ENCODE measurements around the gene KSR1. TPM values are rescaled to one million over a fixed set of nuclear protein-coding genes. Genes with fewer than 3 reads are reported as not detected.

The KSR1 gene
- total and polyA plus RNA-seq, 2 of the 8 experiments (the other 6 are each of a cell fraction or from before 2014, with no cell fraction given), result 14.1 to 34.7 TPM

DNA sequence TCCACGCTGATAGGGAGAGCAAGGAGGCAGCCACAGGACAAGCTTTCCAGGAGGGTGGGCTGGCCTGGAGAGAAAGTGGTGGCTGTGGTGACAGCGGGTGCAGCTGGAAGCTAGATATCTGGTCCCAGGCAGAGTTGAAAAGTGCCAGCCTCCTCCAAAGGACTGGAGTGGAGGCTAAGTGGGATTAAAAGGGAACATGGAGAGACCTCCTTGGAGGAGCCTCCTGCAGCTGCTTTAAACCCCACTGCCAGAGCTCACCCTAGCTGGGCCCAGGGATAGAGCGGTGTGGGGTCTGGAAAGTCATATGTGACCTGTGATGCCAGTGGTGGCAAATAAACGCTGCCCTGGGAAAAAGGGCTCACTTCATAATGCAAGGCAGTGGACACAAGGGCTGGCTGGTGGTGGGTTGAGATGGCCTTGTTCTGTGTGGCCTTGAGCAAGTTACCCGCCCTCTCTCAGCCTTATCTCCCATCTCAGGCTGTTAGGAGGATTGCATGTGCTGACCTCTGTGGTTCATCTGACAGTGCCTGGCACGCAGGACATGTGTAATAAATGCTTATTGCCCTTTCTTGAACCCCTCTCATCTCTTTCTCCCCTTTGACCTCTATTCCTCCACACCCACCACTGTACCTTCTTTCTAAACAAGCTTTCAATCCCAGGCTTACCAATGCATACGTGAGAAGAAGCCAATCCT lies 113.8 kb downstream of the KSR1 start:
- CTCF ChIA-PET (ENCODE audit: partially characterized antibody), result interaction anchor here (0.9 to 3.5 kb wide), 13 partner anchors 10 to 135 kb away, joined by 3 to 39 read pairs (median 6); partner anchors contain the start of gene KSR1
- TF ChIP-seq SIRT6 (IDR thresholded peaks at IDR 0.05; ENCODE audit: low read length) (no peak), BCL11A (IDR thresholded peaks at IDR 0.05; ENCODE audit: low read depth in 2 of 2, low read length in 2 of 2) (no peak), SP4 (IDR thresholded peaks at IDR 0.05; ENCODE audit: low read length) (no peak), BACH1 (IDR thresholded peaks at IDR 0.05; ENCODE audit: low read length) (no peak), POU5F1 (IDR thresholded peaks at IDR 0.05; ENCODE audit: low read depth, low read length) (no peak), EZH2 (IDR thresholded peaks at IDR 0.05; ENCODE audit: low read depth, low read length, severe bottlenecking) (no peak), RNF2 (IDR thresholded peaks at IDR 0.05; ENCODE audit: borderline replicate concordance, low read depth, low read length, missing control alignments, poor library complexity, severe bottlenecking) (no peak), SP1 (IDR thresholded peaks at IDR 0.05; ENCODE audit: low read depth, low read length) (no peak), CHD1 (IDR thresholded peaks at IDR 0.05; ENCODE audit: low read depth, low read length) (no peak), TAF1 (IDR thresholded peaks at IDR 0.05; ENCODE audit: low read depth, low read length) (no peak), RAD21 (IDR thresholded peaks at IDR 0.05 in 1 of 2, conservative IDR thresholded peaks at IDR 0.05 in 1 of 2; ENCODE audit: low read depth in 2 of 2, low read length in 2 of 2) (no peak)
- TF ChIP-seq, protein P1, sequence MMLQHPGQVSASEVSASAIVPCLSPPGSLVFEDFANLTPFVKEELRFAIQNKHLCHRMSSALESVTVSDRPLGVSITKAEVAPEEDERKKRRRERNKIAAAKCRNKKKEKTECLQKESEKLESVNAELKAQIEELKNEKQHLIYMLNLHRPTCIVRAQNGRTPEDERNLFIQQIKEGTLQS (IDR thresholded peaks at IDR 0.05; ENCODE audit: insufficient read depth, low read depth, low read length), result no peak

More for the DNA sequence above, 113.8 kb downstream of the KSR1 start:
- H4K20me1 ChIP-seq (replicated peaks in 1 of 2; ENCODE audit: control insufficient read depth in 1 of 2, insufficient read depth in 2 of 2, low read length in 2 of 2), result peaks cover 0 to 2% of the 10 kb centered on the region in 2 experiments
- H4K5ac ChIP-seq (ENCODE audit: insufficient read length, low read depth, low read length), result no peak overlapping the region
- no peaks in the 10 kb centered on the region for H3K36me3 ChIP-seq (ENCODE audit: control insufficient read depth in 2 of 4, insufficient read depth in 4 of 4, low read length in 3 of 4)
- peaks cover 6% of the 10 kb centered on the region; the same call in 1 of the 2 replicates for H3K79me1 ChIP-seq (ENCODE audit: low read depth, low read length)
- POLR2A ChIA-PET (ENCODE audit: partially characterized antibody), result no interaction called here
- FAIRE-seq (no peak), DNase-seq (ENCODE audit: low read depth in 1 of 2, low spot score in 2 of 2) (no peak)
- H3K9me3 ChIP-seq (ENCODE audit: insufficient read depth in 2 of 2, low read depth in 1 of 2, low read length in 1 of 2), result no peaks in the 10 kb centered on the region
- no peak overlapping the region for H3K56ac ChIP-seq (replicated peaks; ENCODE audit: insufficient read length, low read depth, low read length)
- no peak overlapping the region for H3K14ac ChIP-seq (ENCODE audit: insufficient read length)
- no peak overlapping the region for H3K4ac ChIP-seq (replicated peaks; ENCODE audit: insufficient read length, low read depth, low read length)
- H2BK15ac ChIP-seq (ENCODE audit: low read length), result no peak overlapping the region
- H4K8ac ChIP-seq (ENCODE audit: extremely low read depth, insufficient read depth, low read length), result no peak overlapping the region
- H3K4me1 ChIP-seq (replicated peaks in 1 of 4; ENCODE audit: control insufficient read depth in 3 of 4, insufficient read depth in 4 of 4, low read length in 3 of 4), result peaks cover 2 to 15% (median 7%) of the 10 kb centered on the region in 4 experiments; a peak in 5 of 7 replicates
- H2BK12ac ChIP-seq (ENCODE audit: low read depth, low read length), result no peak overlapping the region
- no peak overlapping the region for H2BK20ac ChIP-seq (ENCODE audit: low read length)
- WGBS, 2 experiments (ENCODE audit: extremely low coverage in 1 of 2, insufficient coverage in 1 of 2, insufficient read length in 1 of 2, insufficient replicate concordance in 2 of 2, low coverage in 1 of 2, low lambda C conversion rate in 2 of 2, missing lambda C conversion rate in 1 of 2), result 89% methylated on average over 7 of the region's 7 CpGs; no CpG with 5 or more reads in 1 of the 2 experiments
- H2BK5ac ChIP-seq (ENCODE audit: low read depth, low read length), result 0 out of 2 replicates have a peak overlapping the region, but pooled peaks have one; percentile 64
- peak overlapping the region; percentile 41; the same call in 1 of the 2 replicates for H3K18ac ChIP-seq (ENCODE audit: extremely low read depth, low read length)
- no peaks in the 10 kb centered on the region; the same call in 1 of the 2 replicates for H3K23me2 ChIP-seq (ENCODE audit: low read depth, low read length)
- H2AK5ac ChIP-seq (ENCODE audit: low read depth, low read length), result 0 out of 2 replicates have a peak overlapping the region, but pooled peaks have one; percentile 60
- no peaks in the 10 kb centered on the region for H3K27me3 ChIP-seq (replicated peaks in 1 of 4; ENCODE audit: control insufficient read depth in 3 of 4, extremely low read depth in 1 of 4, insufficient read depth in 3 of 4, low read length in 3 of 4)
- H2BK120ac ChIP-seq (replicated peaks; ENCODE audit: low read depth, low read length), result no peak overlapping the region
- no peak overlapping the region for H3K23ac ChIP-seq (ENCODE audit: insufficient read length)
- no peak overlapping the region for H3K27ac ChIP-seq (ENCODE audit: low read depth, low read length)
- H3K4me2 ChIP-seq (ENCODE audit: insufficient read depth in 1 of 2, low read depth in 2 of 2, low read length in 2 of 2), result no peak overlapping the region
- H4K91ac ChIP-seq (replicated peaks; ENCODE audit: insufficient read length, low read length), result no peak overlapping the region
- H2AFZ ChIP-seq (ENCODE audit: low read length), result no peak overlapping the region
- H3K9ac ChIP-seq (replicated peaks in 1 of 4; ENCODE audit: extremely low read depth in 1 of 4, low read depth in 3 of 4, low read length in 3 of 4), result no peak overlapping the region
- peaks cover 0 to 14% of the 10 kb centered on the region in 2 experiments; a peak in 1 of 4 replicates for H3K79me2 ChIP-seq (ENCODE audit: control insufficient read depth in 1 of 2, insufficient read depth in 2 of 2, low read length in 2 of 2)
- no peak overlapping the region for H3K4me3 ChIP-seq (ENCODE audit: extremely low read depth in 1 of 4, insufficient read depth in 2 of 4, low read depth in 3 of 4, low read length in 4 of 4)

All from H1 (cell line).